ENCODE measurements around the gene PTPRR. TPM values are rescaled to one million over a fixed set of nuclear protein-coding genes. Genes with fewer than 3 reads are reported as not detected.

PTPRR gene
- total and polyA plus RNA-seq, 4 donors, result 0.02 to 0.08 TPM; not detected in 2

DNA sequence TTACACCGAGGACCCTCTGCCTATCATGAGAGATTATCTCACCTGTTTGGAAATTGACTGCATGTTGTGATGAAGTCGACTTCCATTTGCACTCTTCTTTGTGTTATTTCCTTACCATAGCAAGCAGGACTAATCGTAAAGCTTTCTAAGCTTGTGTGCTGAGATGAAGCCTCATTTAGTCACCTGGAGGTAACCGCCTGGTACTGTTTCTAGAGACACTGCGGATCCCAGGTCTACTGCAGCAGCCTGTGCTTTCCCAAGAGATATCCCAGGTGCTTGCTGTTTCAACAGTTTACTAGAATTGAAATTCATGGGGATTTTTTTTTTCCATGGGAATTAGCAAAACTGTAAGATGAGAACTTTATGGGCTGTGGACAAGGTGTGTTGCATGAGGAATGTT lies 131.8 kb downstream of the PTPRR start:
- no peaks in the 10 kb centered on the region for H3K36me3 ChIP-seq (ENCODE audit: control insufficient read depth in 4 of 4, insufficient read depth in 3 of 4, low read depth in 1 of 4, low read length in 3 of 4)
- H3K4me1 ChIP-seq (ENCODE audit: control insufficient read depth in 4 of 4, insufficient read depth in 4 of 4, low read length in 3 of 4), result no peaks in the 10 kb centered on the region
- 83% methylated on average over 5 of the region's 5 CpGs for WGBS
- TF ChIP-seq, protein P1, sequence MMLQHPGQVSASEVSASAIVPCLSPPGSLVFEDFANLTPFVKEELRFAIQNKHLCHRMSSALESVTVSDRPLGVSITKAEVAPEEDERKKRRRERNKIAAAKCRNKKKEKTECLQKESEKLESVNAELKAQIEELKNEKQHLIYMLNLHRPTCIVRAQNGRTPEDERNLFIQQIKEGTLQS (IDR thresholded peaks at IDR 0.05), result no peak
- TF ChIP-seq EGR1 (IDR thresholded peaks at IDR 0.05; ENCODE audit: low read depth in 2 of 2), result no peak
- no peak for TF ChIP-seq HNF4G (IDR thresholded peaks at IDR 0.05)
- TF ChIP-seq YY1 (IDR thresholded peaks at IDR 0.05), result no peak
- TF ChIP-seq FOXA2 (IDR thresholded peaks at IDR 0.05), result no peak
- TF ChIP-seq, protein P2, sequence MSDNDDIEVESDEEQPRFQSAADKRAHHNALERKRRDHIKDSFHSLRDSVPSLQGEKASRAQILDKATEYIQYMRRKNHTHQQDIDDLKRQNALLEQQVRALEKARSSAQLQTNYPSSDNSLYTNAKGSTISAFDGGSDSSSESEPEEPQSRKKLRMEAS (IDR thresholded peaks at IDR 0.05), result no peak
- no peak for TF ChIP-seq TAF1 (conservative IDR thresholded peaks at IDR 0.05)
- TF ChIP-seq, protein P3, sequence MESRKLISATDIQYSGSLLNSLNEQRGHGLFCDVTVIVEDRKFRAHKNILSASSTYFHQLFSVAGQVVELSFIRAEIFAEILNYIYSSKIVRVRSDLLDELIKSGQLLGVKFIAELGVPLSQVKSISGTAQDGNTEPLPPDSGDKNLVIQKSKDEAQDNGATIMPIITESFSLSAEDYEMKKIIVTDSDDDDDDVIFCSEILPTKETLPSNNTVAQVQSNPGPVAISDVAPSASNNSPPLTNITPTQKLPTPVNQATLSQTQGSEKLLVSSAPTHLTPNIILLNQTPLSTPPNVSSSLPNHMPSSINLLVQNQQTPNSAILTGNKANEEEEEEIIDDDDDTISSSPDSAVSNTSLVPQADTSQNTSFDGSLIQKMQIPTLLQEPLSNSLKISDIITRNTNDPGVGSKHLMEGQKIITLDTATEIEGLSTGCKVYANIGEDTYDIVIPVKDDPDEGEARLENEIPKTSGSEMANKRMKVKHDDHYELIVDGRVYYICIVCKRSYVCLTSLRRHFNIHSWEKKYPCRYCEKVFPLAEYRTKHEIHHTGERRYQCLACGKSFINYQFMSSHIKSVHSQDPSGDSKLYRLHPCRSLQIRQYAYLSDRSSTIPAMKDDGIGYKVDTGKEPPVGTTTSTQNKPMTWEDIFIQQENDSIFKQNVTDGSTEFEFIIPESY (IDR thresholded peaks at IDR 0.05), result no peak
- TF ChIP-seq RAD21 (IDR thresholded peaks at IDR 0.05), result no peak
- no peak for TF ChIP-seq SP1 (IDR thresholded peaks at IDR 0.05)
- no peak for TF ChIP-seq HNF4A (conservative IDR thresholded peaks at IDR 0.05)
- TF ChIP-seq, protein P4, sequence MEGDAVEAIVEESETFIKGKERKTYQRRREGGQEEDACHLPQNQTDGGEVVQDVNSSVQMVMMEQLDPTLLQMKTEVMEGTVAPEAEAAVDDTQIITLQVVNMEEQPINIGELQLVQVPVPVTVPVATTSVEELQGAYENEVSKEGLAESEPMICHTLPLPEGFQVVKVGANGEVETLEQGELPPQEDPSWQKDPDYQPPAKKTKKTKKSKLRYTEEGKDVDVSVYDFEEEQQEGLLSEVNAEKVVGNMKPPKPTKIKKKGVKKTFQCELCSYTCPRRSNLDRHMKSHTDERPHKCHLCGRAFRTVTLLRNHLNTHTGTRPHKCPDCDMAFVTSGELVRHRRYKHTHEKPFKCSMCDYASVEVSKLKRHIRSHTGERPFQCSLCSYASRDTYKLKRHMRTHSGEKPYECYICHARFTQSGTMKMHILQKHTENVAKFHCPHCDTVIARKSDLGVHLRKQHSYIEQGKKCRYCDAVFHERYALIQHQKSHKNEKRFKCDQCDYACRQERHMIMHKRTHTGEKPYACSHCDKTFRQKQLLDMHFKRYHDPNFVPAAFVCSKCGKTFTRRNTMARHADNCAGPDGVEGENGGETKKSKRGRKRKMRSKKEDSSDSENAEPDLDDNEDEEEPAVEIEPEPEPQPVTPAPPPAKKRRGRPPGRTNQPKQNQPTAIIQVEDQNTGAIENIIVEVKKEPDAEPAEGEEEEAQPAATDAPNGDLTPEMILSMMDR (IDR thresholded peaks at IDR 0.05; ENCODE audit: low read depth, low read length, missing input control), result no peak
- no peak for TF ChIP-seq JUND (IDR thresholded peaks at IDR 0.05)
- TF ChIP-seq NR2F2 (IDR thresholded peaks at IDR 0.05), result no peak
- no peaks in the 10 kb centered on the region for H3K9me3 ChIP-seq (ENCODE audit: control insufficient read depth in 4 of 4, low read length in 3 of 4)
- no peak for DNase-seq (ENCODE audit: low spot score)
- peaks cover 0 to 5% (median 0%) of the 10 kb centered on the region in 4 donors for H3K27me3 ChIP-seq (ENCODE audit: control insufficient read depth in 4 of 4, insufficient read depth in 4 of 4, low read length in 3 of 4)
- H3K4me3 ChIP-seq (ENCODE audit: low read depth in 1 of 3, low read length in 3 of 3), result no peak overlapping the region
- H3K9ac ChIP-seq (ENCODE audit: low read depth in 1 of 2, low read length in 2 of 2), result no peak overlapping the region
- H3K27ac ChIP-seq (ENCODE audit: low read depth in 1 of 2, low read length in 2 of 2), result no peak overlapping the region

DNA sequence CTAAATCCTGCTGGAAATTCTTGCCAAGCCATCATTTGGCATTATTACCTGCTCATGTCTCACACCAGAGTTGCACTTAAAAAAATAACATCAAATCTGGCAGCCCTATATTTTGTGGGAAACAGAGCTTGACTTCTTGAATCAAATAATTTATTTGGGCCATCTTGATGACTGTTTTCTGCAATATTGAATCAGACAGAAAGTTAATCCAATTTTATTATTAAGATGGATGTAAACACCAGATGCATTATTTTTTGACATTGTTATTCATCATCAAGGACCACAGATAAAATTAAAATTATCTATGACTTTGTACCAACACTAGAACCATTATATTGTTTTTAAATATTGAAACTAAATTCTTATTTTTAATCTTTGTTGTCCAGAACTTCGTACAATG lies 132.9 kb downstream of the PTPRR start:
- no peak overlapping the region for H3K9ac ChIP-seq (ENCODE audit: low read depth in 1 of 2, low read length in 2 of 2)
- no peak for TF ChIP-seq RXRA (IDR thresholded peaks at IDR 0.05)
- TF ChIP-seq, protein P2 (IDR thresholded peaks at IDR 0.05), result no peak
- no peak for TF ChIP-seq YY1 (IDR thresholded peaks at IDR 0.05)
- TF ChIP-seq, protein P3 (IDR thresholded peaks at IDR 0.05), result no peak
- TF ChIP-seq, protein P5, sequence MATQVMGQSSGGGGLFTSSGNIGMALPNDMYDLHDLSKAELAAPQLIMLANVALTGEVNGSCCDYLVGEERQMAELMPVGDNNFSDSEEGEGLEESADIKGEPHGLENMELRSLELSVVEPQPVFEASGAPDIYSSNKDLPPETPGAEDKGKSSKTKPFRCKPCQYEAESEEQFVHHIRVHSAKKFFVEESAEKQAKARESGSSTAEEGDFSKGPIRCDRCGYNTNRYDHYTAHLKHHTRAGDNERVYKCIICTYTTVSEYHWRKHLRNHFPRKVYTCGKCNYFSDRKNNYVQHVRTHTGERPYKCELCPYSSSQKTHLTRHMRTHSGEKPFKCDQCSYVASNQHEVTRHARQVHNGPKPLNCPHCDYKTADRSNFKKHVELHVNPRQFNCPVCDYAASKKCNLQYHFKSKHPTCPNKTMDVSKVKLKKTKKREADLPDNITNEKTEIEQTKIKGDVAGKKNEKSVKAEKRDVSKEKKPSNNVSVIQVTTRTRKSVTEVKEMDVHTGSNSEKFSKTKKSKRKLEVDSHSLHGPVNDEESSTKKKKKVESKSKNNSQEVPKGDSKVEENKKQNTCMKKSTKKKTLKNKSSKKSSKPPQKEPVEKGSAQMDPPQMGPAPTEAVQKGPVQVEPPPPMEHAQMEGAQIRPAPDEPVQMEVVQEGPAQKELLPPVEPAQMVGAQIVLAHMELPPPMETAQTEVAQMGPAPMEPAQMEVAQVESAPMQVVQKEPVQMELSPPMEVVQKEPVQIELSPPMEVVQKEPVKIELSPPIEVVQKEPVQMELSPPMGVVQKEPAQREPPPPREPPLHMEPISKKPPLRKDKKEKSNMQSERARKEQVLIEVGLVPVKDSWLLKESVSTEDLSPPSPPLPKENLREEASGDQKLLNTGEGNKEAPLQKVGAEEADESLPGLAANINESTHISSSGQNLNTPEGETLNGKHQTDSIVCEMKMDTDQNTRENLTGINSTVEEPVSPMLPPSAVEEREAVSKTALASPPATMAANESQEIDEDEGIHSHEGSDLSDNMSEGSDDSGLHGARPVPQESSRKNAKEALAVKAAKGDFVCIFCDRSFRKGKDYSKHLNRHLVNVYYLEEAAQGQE (IDR thresholded peaks at IDR 0.05), result no peak
- no peak for TF ChIP-seq HNF4G (IDR thresholded peaks at IDR 0.05)
- no peak for TF ChIP-seq FOXA2 (IDR thresholded peaks at IDR 0.05)
- TF ChIP-seq TAF1 (conservative IDR thresholded peaks at IDR 0.05), result no peak
- TF ChIP-seq RAD21 (IDR thresholded peaks at IDR 0.05), result no peak
- TF ChIP-seq EGR1 (IDR thresholded peaks at IDR 0.05; ENCODE audit: low read depth in 2 of 2), result no peak
- TF ChIP-seq FOXA1 (IDR thresholded peaks at IDR 0.05), result no peak
- TF ChIP-seq NR2F2 (IDR thresholded peaks at IDR 0.05), result no peak
- TF ChIP-seq, protein P4 (IDR thresholded peaks at IDR 0.05; ENCODE audit: low read depth, low read length, missing input control), result no peak
- no peak for TF ChIP-seq GABPA (IDR thresholded peaks at IDR 0.05 in 1 of 2, conservative IDR thresholded peaks at IDR 0.05 in 1 of 2)
- 73% methylated on average over 1 of the region's 1 CpG for WGBS
- no peaks in the 10 kb centered on the region for H3K4me1 ChIP-seq (ENCODE audit: control insufficient read depth in 4 of 4, insufficient read depth in 4 of 4, low read length in 3 of 4)
- DNase-seq (ENCODE audit: low spot score), result no peak
- no peaks in the 10 kb centered on the region for H3K9me3 ChIP-seq (ENCODE audit: control insufficient read depth in 4 of 4, low read length in 3 of 4)
- no peak overlapping the region for H3K27ac ChIP-seq (ENCODE audit: low read depth in 1 of 2, low read length in 2 of 2)
- H3K4me3 ChIP-seq (ENCODE audit: low read depth in 1 of 3, low read length in 3 of 3), result no peak overlapping the region
- H3K36me3 ChIP-seq (ENCODE audit: control insufficient read depth in 4 of 4, insufficient read depth in 3 of 4, low read depth in 1 of 4, low read length in 3 of 4), result no peaks in the 10 kb centered on the region
- H3K27me3 ChIP-seq (ENCODE audit: control insufficient read depth in 4 of 4, insufficient read depth in 4 of 4, low read length in 3 of 4), result peaks cover 0 to 5% (median 0%) of the 10 kb centered on the region in 4 donors

Data from liver (tissue), 9 donors.